HG03457 (cell line): ENCODE data around the gene SPSB4.

ENCODE experiments used
- ATAC-seq: cut with Tn5 transposase; IDR thresholded peaks from one replicate; pipeline ENCODE4 v1.9.1; 2021; ENCODE audit warnings: moderate number of reproducible peaks; ENCODE audit not compliant: unreplicated experiment

The SPSB4 gene

GRCh38 chr3:141052201-141053069 is 1.3 kb downstream of the SPSB4 start:
- no peak for ATAC-seq

- no peak for ATAC-seq
Measured at GRCh38 chr3:141055136-141055535, 4.0 kb downstream of the SPSB4 start.

GRCh38 chr3:141055536-141056445 is 4.6 kb downstream of the SPSB4 start:
- ATAC-seq, result no peak

GRCh38 chr3:141056751-141057171 is 5.6 kb downstream of the SPSB4 start:
- ATAC-seq, result no peak

GRCh38 chr3:141057436-141057835 is 6.3 kb downstream of the SPSB4 start:
- ATAC-seq, result no peak

GRCh38 chr3:141057946-141058800 is 7.0 kb downstream of the SPSB4 start:
- no peak for ATAC-seq

- no peak for ATAC-seq
Measured at GRCh38 chr3:141058996-141059395, 7.8 kb downstream of the SPSB4 start.

GRCh38 chr3:141059816-141060215 is 8.7 kb downstream of the SPSB4 start:
- ATAC-seq, result no peak

GRCh38 chr3:141060327-141060726 is 9.2 kb downstream of the SPSB4 start:
- no peak for ATAC-seq

- ATAC-seq, result no peak
Measured at GRCh38 chr3:141063831-141064230, 12.7 kb downstream of the SPSB4 start.

GRCh38 chr3:141064255-141064926 is 13.2 kb downstream of the SPSB4 start:
- no peak for ATAC-seq

GRCh38 chr3:141065258-141065657 is 14.1 kb downstream of the SPSB4 start:
- no peak for ATAC-seq

GRCh38 chr3:141065841-141066805 is 15.0 kb downstream of the SPSB4 start:
- no peak for ATAC-seq

- no peak for ATAC-seq
Measured at GRCh38 chr3:141067206-141067974, 16.2 kb downstream of the SPSB4 start.

- no peak for ATAC-seq
Measured at GRCh38 chr3:141070229-141070628, 19.1 kb downstream of the SPSB4 start.

GRCh38 chr3:141070727-141071357 is 19.7 kb downstream of the SPSB4 start:
- ATAC-seq, result no peak

- ATAC-seq, result no peak
Measured at GRCh38 chr3:141071681-141072260, 20.6 kb downstream of the SPSB4 start.

- no peak for ATAC-seq
Measured at GRCh38 chr3:141072950-141073349, 21.8 kb downstream of the SPSB4 start.
